Cardiac muscle cell (in vitro differentiated cells and primary cell): Measurements from ENCODE around the gene PPP1R13L. TPM values are rescaled to one million over a fixed set of nuclear protein-coding genes. Genes with fewer than 3 reads are reported as not detected.

Experiments
- DNase-seq, 2 donors: peaks; one replicate each; pipeline versions ENCODE4 v3.0.0 to v3.0.0-alpha.2; 2010 to 2017; ENCODE audit warnings: low read depth in 1 of 2, low spot score in 1 of 2
- H3K27ac ChIP-seq: fragments of 200-600 bp; sonication (generic); 2 replicates; pipeline ENCODE4 v1.5.1; 2016
- H3K27me3 ChIP-seq: fragments of 200-600 bp; sonication (generic); 2 replicates; pipeline ENCODE4 v1.6.0; 2016; ENCODE audit warnings: control low read depth
- H3K36me3 ChIP-seq: fragments of 200-600 bp; sonication (generic); 2 replicates; pipeline ENCODE4 v1.5.1; 2016; ENCODE audit warnings: control low read depth
- H3K4me1 ChIP-seq: fragments of 200-600 bp; sonication (generic); 2 replicates; pipeline ENCODE4 v1.8.1; 2017; ENCODE audit warnings: low read depth, mild to moderate bottlenecking, mixed run types
- H3K4me3 ChIP-seq: fragments of 200-600 bp; sonication (generic); 2 replicates; pipeline ENCODE4 v1.5.1; 2016; ENCODE audit warnings: mild to moderate bottlenecking
- H3K9me3 ChIP-seq: fragments of 200-600 bp; sonication (generic); 2 replicates; pipeline ENCODE4 v1.5.1; 2017; ENCODE audit warnings: low read depth, mild to moderate bottlenecking, control low read depth
- CTCF ChIP-seq: IDR thresholded peaks from 2 replicates; pipeline ENCODE4 v1.5.1; 2012; ENCODE audit warnings: low read depth, mild to moderate bottlenecking, low read length
- polyA plus RNA-seq: library from polyadenylated mRNA; unstranded; fragments of >200 nt; fragmentation: Nextera tagmentation; extraction: Ambion mirVana; gene quantifications from 2 replicates; pipeline ENCODE4 v1.2.1, GENCODE V29; 2016
- total RNA-seq: library from RNA; depleted of rRNA; stranded (reverse); fragments of >200 nt; gene quantifications from 2 replicates; pipeline ENCODE4 v1.2.3, GENCODE V29; 2016

PPP1R13L gene
- total and polyA plus RNA-seq, 2 experiments from 2014 or later, result 39.5 to 118 TPM

- Histone ChIP-seq H3K9me3 (no peaks in the 10 kb centered on the region), H3K27me3 (no peaks in the 10 kb centered on the region), H3K4me1 (no peaks in the 10 kb centered on the region), H3K27ac (no peak overlapping the region), H3K4me3 (no peak overlapping the region), H3K36me3 (peaks cover 13% of the 10 kb centered on the region)
- no peak for TF ChIP-seq CTCF
- DNase-seq, result no peak
Observed at GRCh38 chr19:45348367-45349125, 56.3 kb downstream of the PPP1R13L start.

- H3K27ac ChIP-seq, result no peak overlapping the region
- no peak for DNase-seq
- H3K27me3 ChIP-seq, result no peaks in the 10 kb centered on the region
- H3K9me3 ChIP-seq, result no peaks in the 10 kb centered on the region
- peaks cover 11% of the 10 kb centered on the region for H3K36me3 ChIP-seq
- no peak overlapping the region for H3K4me3 ChIP-seq
- TF ChIP-seq CTCF, result no peak
- no peaks in the 10 kb centered on the region for H3K4me1 ChIP-seq
Observed at GRCh38 chr19:45347570-45348366, 57.1 kb downstream of the PPP1R13L start.

GRCh38 chr19:45346449-45346848, 58.4 kb downstream of the PPP1R13L start:
- Histone ChIP-seq H3K36me3 (peaks cover 2% of the 10 kb centered on the region), H3K27me3 (peaks cover 7% of the 10 kb centered on the region), H3K27ac (no peak overlapping the region), H3K4me3 (no peak overlapping the region), H3K9me3 (no peaks in the 10 kb centered on the region), H3K4me1 (no peaks in the 10 kb centered on the region)
- DNase-seq, result peak in 1 of 2 donors; percentile 30
- TF ChIP-seq CTCF, result no peak

GRCh38 chr19:45345506-45345860, 59.4 kb downstream of the PPP1R13L start:
- H3K27ac ChIP-seq, result no peak overlapping the region
- no peak overlapping the region for H3K4me3 ChIP-seq
- H3K36me3 ChIP-seq, result no peaks in the 10 kb centered on the region
- no peaks in the 10 kb centered on the region for H3K9me3 ChIP-seq
- no peak for TF ChIP-seq CTCF
- DNase-seq, result no peak
- no peaks in the 10 kb centered on the region for H3K4me1 ChIP-seq
- peaks cover 17% of the 10 kb centered on the region for H3K27me3 ChIP-seq

- Histone ChIP-seq H3K4me3 (no peak overlapping the region), H3K36me3 (no peaks in the 10 kb centered on the region), H3K27me3 (peaks cover 23% of the 10 kb centered on the region), H3K27ac (no peak overlapping the region), H3K4me1 (no peaks in the 10 kb centered on the region), H3K9me3 (no peaks in the 10 kb centered on the region)
- no peak for TF ChIP-seq CTCF
- no peak for DNase-seq
Observed at GRCh38 chr19:45344621-45345505, 60.0 kb downstream of the PPP1R13L start.
